Neural cell (in vitro differentiated cells): ENCODE data around the gene SEC16A. TPM values are rescaled to one million over a fixed set of nuclear protein-coding genes. Genes with fewer than 3 reads are reported as not detected.

ENCODE experiments used
- H2AFZ ChIP-seq: fragments of 200-600, 300-800 bp; sonication (generic), shearing (Covaris generic); 2 replicates; pipeline ENCODE4 v1.6.0; 2014; ENCODE audit warnings: low read depth, mild to moderate bottlenecking, antibody characterized with exemption, low read length, moderate library complexity
- H3F3A ChIP-seq: fragments of 200-600 bp; shearing (Covaris generic); 2 replicates; pipeline ENCODE4 v1.6.1; 2016; ENCODE audit warnings: mild to moderate bottlenecking, moderate library complexity, mixed read lengths, antibody characterized with exemption, low read length; ENCODE audit not compliant: insufficient read depth, poor library complexity, severe bottlenecking
- H3K27ac ChIP-seq: fragments of 200-600, 300-800 bp; sonication (generic), shearing (Covaris generic); 2 replicates; pipeline ENCODE4 v1.5.1; 2014; ENCODE audit warnings: mild to moderate bottlenecking, low read length, moderate library complexity
- H3K27me3 ChIP-seq: fragments of 300-800, 200-600 bp; sonication (generic), shearing (Covaris generic); 2 replicates; pipeline ENCODE4 v1.6.0; 2014; ENCODE audit warnings: mild to moderate bottlenecking, low read depth, low read length, moderate library complexity; ENCODE audit not compliant: insufficient read depth
- H3K36me3 ChIP-seq: fragments of 300-800, 200-600 bp; sonication (generic), shearing (Covaris generic); 2 replicates; pipeline ENCODE4 v1.5.1; 2014; ENCODE audit warnings: mild to moderate bottlenecking, antibody characterized with exemption, low read length, moderate library complexity; ENCODE audit not compliant: insufficient read depth
- H3K4me2 ChIP-seq: fragments of 300-800, 200-600 bp; sonication (generic), shearing (Covaris generic); 2 replicates; pipeline ENCODE4 v1.6.0; 2014; ENCODE audit warnings: mild to moderate bottlenecking, low read length
- H3K4me3 ChIP-seq: fragments of 300-800, 200-600 bp; sonication (generic), shearing (Covaris generic); 2 replicates; pipeline ENCODE4 v1.5.1; 2014; ENCODE audit warnings: mild to moderate bottlenecking, low read length, moderate library complexity
- H3K79me2 ChIP-seq: fragments of 200-600 bp; shearing (Covaris generic); replicated peaks from 2 replicates; pipeline ENCODE4 v1.6.0; 2014; ENCODE audit warnings: mild to moderate bottlenecking, low read length, moderate library complexity; ENCODE audit not compliant: insufficient read depth
- H3K9ac ChIP-seq: fragments of 300-800, 200-600 bp; sonication (generic), shearing (Covaris generic); 2 replicates; pipeline ENCODE4 v1.6.1; 2016; ENCODE audit warnings: mild to moderate bottlenecking, low read length, mixed read lengths
- H3K9me2 ChIP-seq: fragments of 200-600 bp; shearing (Covaris generic); 2 replicates; pipeline ENCODE4 v1.6.1; 2016; ENCODE audit warnings: mild to moderate bottlenecking, low read length, mixed read lengths; ENCODE audit not compliant: insufficient read depth
- H3K9me3 ChIP-seq: fragments of 200-600, 300-800 bp; sonication (generic), shearing (Covaris generic); 2 replicates; pipeline ENCODE4 v1.6.1; 2016; ENCODE audit warnings: mild to moderate bottlenecking, mixed run types, low read length, moderate library complexity, mixed read lengths
- H4K20me1 ChIP-seq: fragments of 200-600 bp; shearing (Covaris generic); 2 replicates; pipeline ENCODE4 v1.6.1; 2016; ENCODE audit warnings: mild to moderate bottlenecking, mixed run types; ENCODE audit not compliant: insufficient read depth
- CTCF ChIP-seq: fragments of 450-650 bp; IDR thresholded peaks from 2 replicates; pipeline ENCODE4 v1.5.1; 2014; ENCODE audit warnings: antibody characterized with exemption, mild to moderate bottlenecking, moderate library complexity; ENCODE audit not compliant: poor library complexity, severe bottlenecking
- EP300 ChIP-seq: fragments of 450-650 bp; conservative IDR thresholded peaks from 2 replicates; pipeline ENCODE4 v1.6.1; 2014; ENCODE audit warnings: antibody characterized with exemption, mild to moderate bottlenecking, moderate library complexity; ENCODE audit not compliant: poor library complexity, severe bottlenecking
- EZH2 ChIP-seq: fragments of 200-600, 300-800 bp; shearing (Covaris generic), sonication (generic); IDR thresholded peaks from 2 replicates; pipeline ENCODE4 v1.6.1; 2014; ENCODE audit warnings: antibody characterized with exemption, low read length, borderline replicate concordance, mild to moderate bottlenecking; ENCODE audit not compliant: insufficient read depth, poor library complexity, severe bottlenecking
- MXI1 ChIP-seq: fragments of 450-650 bp; conservative IDR thresholded peaks from 2 replicates; pipeline ENCODE4 v1.6.1; 2014; ENCODE audit warnings: antibody characterized with exemption, mild to moderate bottlenecking; ENCODE audit not compliant: poor library complexity, severe bottlenecking
- POLR2AphosphoS5 ChIP-seq: IDR thresholded peaks from 2 replicates; pipeline ENCODE4 v1.6.1; 2012
- RAD21 ChIP-seq: fragments of 450-650 bp; conservative IDR thresholded peaks from 2 replicates; pipeline ENCODE4 v1.6.1; 2014; ENCODE audit warnings: antibody characterized with exemption, mild to moderate bottlenecking, moderate library complexity
- SMC3 ChIP-seq: fragments of 450-650 bp; conservative IDR thresholded peaks from 2 replicates; pipeline ENCODE4 v1.6.1; 2014; ENCODE audit warnings: antibody characterized with exemption, mild to moderate bottlenecking, moderate library complexity; ENCODE audit not compliant: poor library complexity
- TAF1 ChIP-seq: IDR thresholded peaks from 2 replicates; pipeline ENCODE4 v1.6.1; 2012; ENCODE audit warnings: low read depth
- polyA plus RNA-seq: library from polyadenylated mRNA; depleted of rRNA; stranded (reverse); fragments of >200 nt; gene quantifications from 2 replicates; pipeline ENCODE4 v1.2.3, GENCODE V29; 2014
- TF ChIP-seq, protein P1 (sequence below): IDR thresholded peaks from 2 replicates; pipeline ENCODE4 v1.6.1; 2012; ENCODE audit warnings: borderline replicate concordance

The SEC16A gene
- polyA plus RNA-seq, 1 donor from 2014 or later, result 15.4 TPM

DNA sequence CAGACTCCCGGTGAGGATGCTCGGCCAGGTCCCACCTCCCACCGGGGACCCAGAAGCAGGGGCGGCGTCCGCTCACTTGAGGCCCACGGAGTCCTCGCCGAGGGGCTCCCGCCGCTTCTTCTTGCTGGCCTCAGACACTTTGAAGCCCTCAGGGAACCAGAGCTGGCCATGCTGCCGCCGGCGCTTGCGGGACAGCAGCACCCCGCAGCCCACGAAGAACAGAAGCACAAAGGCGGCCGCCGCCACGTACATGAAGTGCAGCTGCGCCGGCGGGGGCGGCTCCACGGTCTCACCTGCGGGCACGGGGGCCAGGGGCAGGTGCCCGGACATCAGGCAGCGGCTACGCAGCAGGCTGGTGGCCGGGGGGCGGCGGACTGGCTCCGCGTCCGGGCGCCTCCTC lies 19.4 kb upstream of the SEC16A start:
- H3K36me3 ChIP-seq, result no peaks in the 10 kb centered on the region
- no peaks in the 10 kb centered on the region for H3K79me2 ChIP-seq
- H4K20me1 ChIP-seq, result no peaks in the 10 kb centered on the region
- H3K9me3 ChIP-seq, result no peaks in the 10 kb centered on the region
- H3F3A ChIP-seq, result no peaks in the 10 kb centered on the region
- no peak for TF ChIP-seq TAF1
- TF ChIP-seq SMC3, result no peak
- TF ChIP-seq, protein P1, sequence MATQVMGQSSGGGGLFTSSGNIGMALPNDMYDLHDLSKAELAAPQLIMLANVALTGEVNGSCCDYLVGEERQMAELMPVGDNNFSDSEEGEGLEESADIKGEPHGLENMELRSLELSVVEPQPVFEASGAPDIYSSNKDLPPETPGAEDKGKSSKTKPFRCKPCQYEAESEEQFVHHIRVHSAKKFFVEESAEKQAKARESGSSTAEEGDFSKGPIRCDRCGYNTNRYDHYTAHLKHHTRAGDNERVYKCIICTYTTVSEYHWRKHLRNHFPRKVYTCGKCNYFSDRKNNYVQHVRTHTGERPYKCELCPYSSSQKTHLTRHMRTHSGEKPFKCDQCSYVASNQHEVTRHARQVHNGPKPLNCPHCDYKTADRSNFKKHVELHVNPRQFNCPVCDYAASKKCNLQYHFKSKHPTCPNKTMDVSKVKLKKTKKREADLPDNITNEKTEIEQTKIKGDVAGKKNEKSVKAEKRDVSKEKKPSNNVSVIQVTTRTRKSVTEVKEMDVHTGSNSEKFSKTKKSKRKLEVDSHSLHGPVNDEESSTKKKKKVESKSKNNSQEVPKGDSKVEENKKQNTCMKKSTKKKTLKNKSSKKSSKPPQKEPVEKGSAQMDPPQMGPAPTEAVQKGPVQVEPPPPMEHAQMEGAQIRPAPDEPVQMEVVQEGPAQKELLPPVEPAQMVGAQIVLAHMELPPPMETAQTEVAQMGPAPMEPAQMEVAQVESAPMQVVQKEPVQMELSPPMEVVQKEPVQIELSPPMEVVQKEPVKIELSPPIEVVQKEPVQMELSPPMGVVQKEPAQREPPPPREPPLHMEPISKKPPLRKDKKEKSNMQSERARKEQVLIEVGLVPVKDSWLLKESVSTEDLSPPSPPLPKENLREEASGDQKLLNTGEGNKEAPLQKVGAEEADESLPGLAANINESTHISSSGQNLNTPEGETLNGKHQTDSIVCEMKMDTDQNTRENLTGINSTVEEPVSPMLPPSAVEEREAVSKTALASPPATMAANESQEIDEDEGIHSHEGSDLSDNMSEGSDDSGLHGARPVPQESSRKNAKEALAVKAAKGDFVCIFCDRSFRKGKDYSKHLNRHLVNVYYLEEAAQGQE, result no peak
- no peak for TF ChIP-seq POLR2AphosphoS5
- no peak for TF ChIP-seq CTCF
- TF ChIP-seq MXI1, result no peak
- no peak for TF ChIP-seq RAD21
- TF ChIP-seq EZH2, result no peak
- no peak for TF ChIP-seq EP300
- no peaks in the 10 kb centered on the region for H3K9me2 ChIP-seq
- H3K4me3 ChIP-seq, result no peak overlapping the region
- no peak overlapping the region for H3K27ac ChIP-seq
- H3K9ac ChIP-seq, result no peak overlapping the region
- H3K27me3 ChIP-seq, result no peaks in the 10 kb centered on the region
- H3K4me2 ChIP-seq, result no peak overlapping the region
- no peak overlapping the region for H2AFZ ChIP-seq

DNA sequence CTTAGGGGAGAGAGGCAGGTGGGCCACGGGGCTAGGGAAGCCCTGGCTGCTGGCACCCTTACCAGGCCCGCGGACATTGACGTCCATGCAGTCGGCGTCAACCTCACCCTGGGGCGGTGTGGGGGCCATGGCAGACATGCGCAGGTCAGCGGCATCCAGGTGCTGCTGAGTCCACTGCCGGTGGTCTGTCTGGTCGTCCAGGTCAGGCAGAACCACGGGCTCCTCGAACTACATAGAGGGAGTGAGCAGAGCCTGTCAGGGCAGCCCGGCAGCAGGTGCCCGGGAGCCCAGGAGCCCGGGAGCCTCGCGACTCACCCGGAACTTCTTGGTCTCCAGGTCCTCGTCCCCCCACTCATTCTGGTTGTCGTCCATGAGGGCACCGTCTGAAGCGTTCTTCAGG lies 18.8 kb upstream of the SEC16A start:
- Histone ChIP-seq H3K9me2 (no peaks in the 10 kb centered on the region), H3K36me3 (no peaks in the 10 kb centered on the region), H4K20me1 (no peaks in the 10 kb centered on the region), H3K9me3 (no peaks in the 10 kb centered on the region), H3K79me2 (no peaks in the 10 kb centered on the region), H3K4me2 (no peak overlapping the region), H3K27me3 (no peaks in the 10 kb centered on the region), H3K27ac (no peak overlapping the region), H3F3A (no peaks in the 10 kb centered on the region), H3K4me3 (no peak overlapping the region), H2AFZ (no peak overlapping the region), H3K9ac (no peak overlapping the region)
- no peak for TF ChIP-seq TAF1
- TF ChIP-seq POLR2AphosphoS5, result no peak
- TF ChIP-seq SMC3, result no peak
- TF ChIP-seq CTCF, result no peak
- TF ChIP-seq RAD21, result no peak
- no peak for TF ChIP-seq EP300
- no peak for TF ChIP-seq MXI1
- TF ChIP-seq, protein P1, result no peak
- no peak for TF ChIP-seq EZH2
